PFSK-1 (cell line): ENCODE results near the gene RSRC1.

Source experiments
- FOXP2 ChIP-seq: optimal IDR thresholded peaks from 2 replicates; pipeline ENCODE3; 2011; ENCODE audit warnings: borderline replicate concordance, control low read depth, inconsistent platforms; ENCODE audit not compliant: insufficient read depth; ENCODE audit errors: extremely low read length, extremely low read depth
- POLR2AphosphoS5 ChIP-seq: IDR thresholded peaks from 2 replicates; pipeline ENCODE4 v1.6.1; 2012; ENCODE audit warnings: low read depth, mild to moderate bottlenecking, control low read depth, low read length, moderate library complexity
- SIN3A ChIP-seq: IDR thresholded peaks from 2 replicates; pipeline ENCODE4 v1.6.1; 2012; ENCODE audit warnings: mild to moderate bottlenecking, low read length, moderate library complexity, borderline replicate concordance; ENCODE audit not compliant: insufficient read depth
- TAF1 ChIP-seq: IDR thresholded peaks from 2 replicates; pipeline ENCODE4 v1.6.1; 2012; ENCODE audit warnings: low read length, control low read depth, borderline replicate concordance; ENCODE audit not compliant: insufficient read depth
- TF ChIP-seq, protein P1 (sequence below), 2 experiments: IDR thresholded peaks; 2 replicates each; pipeline versions ENCODE4 v1.6.1 to v1.8.0; 2011 to 2012; ENCODE audit warnings: low read depth in 2 of 2, low read length in 2 of 2, control low read depth in 1 of 2, inconsistent platforms in 1 of 2, mild to moderate bottlenecking in 1 of 2, moderate library complexity in 1 of 2; ENCODE audit not compliant: insufficient read depth in 1 of 2

DNA sequence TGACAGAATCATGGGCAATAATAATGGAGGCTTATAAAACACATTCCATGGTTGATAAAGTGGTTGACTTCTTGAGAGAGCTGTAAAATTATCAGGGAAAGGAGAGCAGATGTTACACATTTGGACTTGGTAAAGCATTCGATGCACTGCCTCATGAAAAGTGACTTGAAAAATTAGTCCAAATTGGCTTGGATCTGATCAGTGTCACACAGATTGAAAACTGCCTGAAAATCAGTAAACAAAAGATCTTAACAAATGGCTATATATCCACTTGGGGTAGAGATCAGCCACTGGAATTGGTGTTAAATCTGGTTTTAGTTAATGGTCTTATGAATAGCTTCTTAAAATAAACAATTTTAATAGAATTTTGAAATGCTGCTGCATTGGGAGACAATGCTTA is 24.0 kb upstream of the RSRC1 start:
- TF ChIP-seq POLR2AphosphoS5 (no peak), TAF1 (no peak), SIN3A (no peak), FOXP2 (no peak)
- TF ChIP-seq, protein P1, sequence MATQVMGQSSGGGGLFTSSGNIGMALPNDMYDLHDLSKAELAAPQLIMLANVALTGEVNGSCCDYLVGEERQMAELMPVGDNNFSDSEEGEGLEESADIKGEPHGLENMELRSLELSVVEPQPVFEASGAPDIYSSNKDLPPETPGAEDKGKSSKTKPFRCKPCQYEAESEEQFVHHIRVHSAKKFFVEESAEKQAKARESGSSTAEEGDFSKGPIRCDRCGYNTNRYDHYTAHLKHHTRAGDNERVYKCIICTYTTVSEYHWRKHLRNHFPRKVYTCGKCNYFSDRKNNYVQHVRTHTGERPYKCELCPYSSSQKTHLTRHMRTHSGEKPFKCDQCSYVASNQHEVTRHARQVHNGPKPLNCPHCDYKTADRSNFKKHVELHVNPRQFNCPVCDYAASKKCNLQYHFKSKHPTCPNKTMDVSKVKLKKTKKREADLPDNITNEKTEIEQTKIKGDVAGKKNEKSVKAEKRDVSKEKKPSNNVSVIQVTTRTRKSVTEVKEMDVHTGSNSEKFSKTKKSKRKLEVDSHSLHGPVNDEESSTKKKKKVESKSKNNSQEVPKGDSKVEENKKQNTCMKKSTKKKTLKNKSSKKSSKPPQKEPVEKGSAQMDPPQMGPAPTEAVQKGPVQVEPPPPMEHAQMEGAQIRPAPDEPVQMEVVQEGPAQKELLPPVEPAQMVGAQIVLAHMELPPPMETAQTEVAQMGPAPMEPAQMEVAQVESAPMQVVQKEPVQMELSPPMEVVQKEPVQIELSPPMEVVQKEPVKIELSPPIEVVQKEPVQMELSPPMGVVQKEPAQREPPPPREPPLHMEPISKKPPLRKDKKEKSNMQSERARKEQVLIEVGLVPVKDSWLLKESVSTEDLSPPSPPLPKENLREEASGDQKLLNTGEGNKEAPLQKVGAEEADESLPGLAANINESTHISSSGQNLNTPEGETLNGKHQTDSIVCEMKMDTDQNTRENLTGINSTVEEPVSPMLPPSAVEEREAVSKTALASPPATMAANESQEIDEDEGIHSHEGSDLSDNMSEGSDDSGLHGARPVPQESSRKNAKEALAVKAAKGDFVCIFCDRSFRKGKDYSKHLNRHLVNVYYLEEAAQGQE (IDR thresholded peaks at IDR 0.05; ENCODE audit: insufficient read depth in 1 of 2, low read depth in 2 of 2, low read length in 2 of 2), result no peak
